ENCODE results near the gene FARP2. TPM values are rescaled to one million over a fixed set of nuclear protein-coding genes. Genes with fewer than 3 reads are reported as not detected.
A peak's percentile ranks its signal among the peaks of the same experiment; 100 is the strongest.

FARP2 gene, protein sequence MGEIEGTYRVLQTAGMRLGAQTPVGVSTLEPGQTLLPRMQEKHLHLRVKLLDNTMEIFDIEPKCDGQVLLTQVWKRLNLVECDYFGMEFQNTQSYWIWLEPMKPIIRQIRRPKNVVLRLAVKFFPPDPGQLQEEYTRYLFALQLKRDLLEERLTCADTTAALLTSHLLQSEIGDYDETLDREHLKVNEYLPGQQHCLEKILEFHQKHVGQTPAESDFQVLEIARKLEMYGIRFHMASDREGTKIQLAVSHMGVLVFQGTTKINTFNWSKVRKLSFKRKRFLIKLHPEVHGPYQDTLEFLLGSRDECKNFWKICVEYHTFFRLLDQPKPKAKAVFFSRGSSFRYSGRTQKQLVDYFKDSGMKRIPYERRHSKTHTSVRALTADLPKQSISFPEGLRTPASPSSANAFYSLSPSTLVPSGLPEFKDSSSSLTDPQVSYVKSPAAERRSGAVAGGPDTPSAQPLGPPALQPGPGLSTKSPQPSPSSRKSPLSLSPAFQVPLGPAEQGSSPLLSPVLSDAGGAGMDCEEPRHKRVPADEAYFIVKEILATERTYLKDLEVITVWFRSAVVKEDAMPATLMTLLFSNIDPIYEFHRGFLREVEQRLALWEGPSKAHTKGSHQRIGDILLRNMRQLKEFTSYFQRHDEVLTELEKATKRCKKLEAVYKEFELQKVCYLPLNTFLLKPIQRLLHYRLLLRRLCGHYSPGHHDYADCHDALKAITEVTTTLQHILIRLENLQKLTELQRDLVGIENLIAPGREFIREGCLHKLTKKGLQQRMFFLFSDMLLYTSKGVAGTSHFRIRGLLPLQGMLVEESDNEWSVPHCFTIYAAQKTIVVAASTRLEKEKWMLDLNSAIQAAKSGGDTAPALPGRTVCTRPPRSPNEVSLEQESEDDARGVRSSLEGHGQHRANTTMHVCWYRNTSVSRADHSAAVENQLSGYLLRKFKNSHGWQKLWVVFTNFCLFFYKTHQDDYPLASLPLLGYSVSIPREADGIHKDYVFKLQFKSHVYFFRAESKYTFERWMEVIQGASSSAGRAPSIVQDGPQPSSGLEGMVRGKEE
- total RNA-seq (ENCODE audit: unreplicated experiment) = 67.7 TPM
- long read RNA-seq, full-length matches to known transcripts = 1 of 4 reads
- long read RNA-seq, partial matches to known transcripts = 1 of 4 reads
- long read RNA-seq, other reads (novel, unspliced or antisense) = 2 of 4 reads

DNA sequence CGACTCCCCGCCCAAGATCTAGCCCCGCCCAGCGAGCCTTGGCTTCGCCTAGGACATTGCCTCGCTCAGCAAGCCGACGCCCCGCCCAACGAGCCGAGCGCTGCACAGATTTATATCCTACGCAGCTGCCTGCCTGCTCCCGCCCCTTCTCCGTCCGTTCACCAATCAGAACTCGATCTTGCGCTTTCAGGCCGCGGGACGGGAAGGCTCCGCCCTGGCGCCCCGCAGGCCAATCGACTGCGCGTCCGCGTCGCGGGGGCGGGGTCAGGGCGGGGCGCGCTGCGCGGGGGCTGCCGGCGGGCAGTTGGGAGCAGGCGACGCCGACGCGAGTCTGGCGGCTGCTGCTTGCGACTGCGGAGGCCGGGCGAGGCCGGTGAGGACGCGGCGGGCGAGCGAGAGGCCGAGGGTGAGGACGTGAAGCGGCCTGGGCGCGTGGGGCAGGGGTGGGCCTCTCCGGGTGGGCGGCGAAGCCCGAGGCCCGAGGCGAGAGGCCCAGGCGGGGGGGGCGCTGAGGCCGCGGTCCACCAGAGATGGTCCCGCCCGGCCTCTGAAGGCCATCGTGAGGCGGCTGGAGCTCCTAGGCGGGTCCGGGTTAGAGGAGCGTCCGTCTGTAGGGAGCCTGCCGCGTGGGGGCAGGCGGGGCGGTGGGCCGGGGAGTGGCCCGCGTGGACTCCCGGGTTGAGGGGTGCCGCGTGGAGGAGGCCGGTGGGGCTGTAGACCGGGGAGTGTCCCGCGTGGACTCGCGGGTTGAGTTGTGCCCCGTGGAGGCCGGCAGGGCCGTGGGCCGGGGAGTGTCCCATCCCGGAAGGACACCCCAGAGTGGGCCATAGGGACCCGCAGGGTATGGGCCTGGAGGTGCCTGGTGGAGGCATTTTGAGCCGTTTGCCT lies at the start of gene FARP2:
Gene FARP2 (plus strand): TSS at position 303 of the 888 bp plus-strand sequence. CDS start 16,823 bp downstream, outside the sequence.
- Mint-ChIP-seq H3K27ac (ENCODE audit: unreplicated experiment) (peak within 1 kb of the TSS; percentile 25), H3K36me3 (ENCODE audit: unreplicated experiment) (no peaks in the 10 kb centered on the region), H3K4me1 (ENCODE audit: low read depth, unreplicated experiment) (peaks cover 23% of the 10 kb centered on the region), H3K27me3 (ENCODE audit: unreplicated experiment) (peaks cover 8% of the 10 kb centered on the region), H3K4me3 (ENCODE audit: unreplicated experiment) (peak within 1 kb of the TSS; percentile 82), H3K9me3 (ENCODE audit: unreplicated experiment) (peaks cover 6% of the 10 kb centered on the region)
- peak; percentile 99 for DNase-seq
- TF ChIP-seq, protein P1, sequence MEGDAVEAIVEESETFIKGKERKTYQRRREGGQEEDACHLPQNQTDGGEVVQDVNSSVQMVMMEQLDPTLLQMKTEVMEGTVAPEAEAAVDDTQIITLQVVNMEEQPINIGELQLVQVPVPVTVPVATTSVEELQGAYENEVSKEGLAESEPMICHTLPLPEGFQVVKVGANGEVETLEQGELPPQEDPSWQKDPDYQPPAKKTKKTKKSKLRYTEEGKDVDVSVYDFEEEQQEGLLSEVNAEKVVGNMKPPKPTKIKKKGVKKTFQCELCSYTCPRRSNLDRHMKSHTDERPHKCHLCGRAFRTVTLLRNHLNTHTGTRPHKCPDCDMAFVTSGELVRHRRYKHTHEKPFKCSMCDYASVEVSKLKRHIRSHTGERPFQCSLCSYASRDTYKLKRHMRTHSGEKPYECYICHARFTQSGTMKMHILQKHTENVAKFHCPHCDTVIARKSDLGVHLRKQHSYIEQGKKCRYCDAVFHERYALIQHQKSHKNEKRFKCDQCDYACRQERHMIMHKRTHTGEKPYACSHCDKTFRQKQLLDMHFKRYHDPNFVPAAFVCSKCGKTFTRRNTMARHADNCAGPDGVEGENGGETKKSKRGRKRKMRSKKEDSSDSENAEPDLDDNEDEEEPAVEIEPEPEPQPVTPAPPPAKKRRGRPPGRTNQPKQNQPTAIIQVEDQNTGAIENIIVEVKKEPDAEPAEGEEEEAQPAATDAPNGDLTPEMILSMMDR (IDR thresholded peaks at IDR 0.05; ENCODE audit: partially characterized antibody, unreplicated experiment) = no peak

DNA sequence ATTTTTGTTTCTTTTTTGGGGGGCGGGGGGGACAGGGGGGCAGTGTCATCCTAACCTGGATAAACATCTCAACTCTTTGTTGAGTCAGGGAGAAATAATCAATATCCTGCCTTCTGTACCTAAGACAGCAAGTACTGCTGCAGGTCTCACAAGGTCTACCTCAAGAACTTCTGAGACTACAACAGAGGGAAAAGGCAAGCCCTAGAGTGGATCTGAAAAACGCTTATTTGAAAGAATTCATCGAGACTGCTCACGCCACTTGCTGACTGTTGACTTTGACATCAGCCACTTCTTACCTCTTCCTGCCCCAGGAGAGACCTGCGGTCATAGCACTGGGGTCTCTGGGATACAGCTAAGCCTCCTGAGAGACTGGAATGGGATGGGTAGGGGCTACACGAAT lies 49.0 kb upstream of the FARP2 start:
- H3K4me3 Mint-ChIP-seq (ENCODE audit: unreplicated experiment) = no peak overlapping the region
- H3K27ac Mint-ChIP-seq (ENCODE audit: unreplicated experiment) = no peak overlapping the region
- no peaks in the 10 kb centered on the region for H3K9me3 Mint-ChIP-seq (ENCODE audit: unreplicated experiment)
- H3K36me3 Mint-ChIP-seq (ENCODE audit: unreplicated experiment) = no peaks in the 10 kb centered on the region
- H3K27me3 Mint-ChIP-seq (ENCODE audit: unreplicated experiment) = peaks cover 2% of the 10 kb centered on the region
- TF ChIP-seq, protein P1 (IDR thresholded peaks at IDR 0.05; ENCODE audit: partially characterized antibody, unreplicated experiment) = no peak
- H3K4me1 Mint-ChIP-seq (ENCODE audit: low read depth, unreplicated experiment) = peaks cover 37% of the 10 kb centered on the region
- DNase-seq = no peak

DNA sequence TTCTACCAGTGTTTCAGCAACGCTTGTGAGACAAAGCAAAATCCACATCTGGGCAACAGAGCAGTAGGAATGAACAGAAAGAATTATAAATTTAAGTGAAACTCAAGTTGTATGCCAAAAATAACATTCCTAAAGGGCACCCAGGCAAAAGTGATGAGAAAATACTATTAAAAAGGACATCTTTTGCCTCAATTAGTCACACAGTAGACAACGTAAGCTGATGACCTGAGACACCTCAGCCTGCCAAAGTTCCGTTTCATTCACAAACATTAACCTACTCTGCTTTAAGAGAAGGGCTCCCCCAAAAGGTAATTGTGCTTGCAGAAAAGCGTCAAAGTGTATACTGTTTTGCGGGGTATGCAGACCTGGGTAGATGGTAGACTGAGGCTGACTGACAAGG lies 47.8 kb upstream of the FARP2 start:
- no peak overlapping the region for H3K4me3 Mint-ChIP-seq (ENCODE audit: unreplicated experiment)
- no peak overlapping the region for H3K27ac Mint-ChIP-seq (ENCODE audit: unreplicated experiment)
- peaks cover 27% of the 10 kb centered on the region for H3K4me1 Mint-ChIP-seq (ENCODE audit: low read depth, unreplicated experiment)
- H3K9me3 Mint-ChIP-seq (ENCODE audit: unreplicated experiment) = no peaks in the 10 kb centered on the region
- TF ChIP-seq, protein P1 (IDR thresholded peaks at IDR 0.05; ENCODE audit: partially characterized antibody, unreplicated experiment) = no peak
- H3K36me3 Mint-ChIP-seq (ENCODE audit: unreplicated experiment) = no peaks in the 10 kb centered on the region
- no peak for DNase-seq
- peaks cover under 1% of the 10 kb centered on the region for H3K27me3 Mint-ChIP-seq (ENCODE audit: unreplicated experiment)

DNA sequence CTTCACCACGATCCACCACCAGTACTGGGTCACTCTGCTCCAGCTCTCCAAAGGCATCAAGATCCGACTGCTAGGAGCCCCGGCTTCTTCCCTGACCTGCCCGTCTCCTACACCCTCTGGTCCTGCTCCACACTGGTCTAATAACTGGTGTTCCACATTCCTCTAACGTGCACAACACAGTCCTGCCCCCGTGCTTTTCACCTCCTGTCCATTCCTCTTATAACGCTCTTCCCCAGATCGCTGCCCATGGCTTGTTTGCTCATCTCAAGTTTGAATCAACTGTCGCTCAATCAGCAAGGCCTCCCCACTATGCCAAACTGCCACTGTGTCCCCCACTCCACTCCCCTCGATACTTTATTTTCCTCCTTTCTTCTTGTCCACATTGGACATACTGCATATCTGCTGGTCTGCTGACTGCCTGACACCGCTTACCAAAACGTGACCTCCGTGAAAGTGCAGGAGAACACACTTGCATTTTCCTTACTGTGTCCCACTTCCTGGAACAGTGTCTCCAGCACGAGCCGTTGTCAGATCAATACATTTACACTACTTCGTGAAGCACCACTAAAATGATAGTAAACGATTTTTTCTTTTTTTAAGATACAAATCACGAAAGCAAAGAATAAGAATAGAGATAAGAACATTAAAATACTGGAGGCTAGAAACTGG lies 47.1 kb upstream of the FARP2 start:
- TF ChIP-seq, protein P1 (IDR thresholded peaks at IDR 0.05; ENCODE audit: partially characterized antibody, unreplicated experiment) = no peak
- H3K27me3 Mint-ChIP-seq (ENCODE audit: unreplicated experiment) = no peaks in the 10 kb centered on the region
- no peak overlapping the region for H3K4me3 Mint-ChIP-seq (ENCODE audit: unreplicated experiment)
- DNase-seq = no peak
- H3K9me3 Mint-ChIP-seq (ENCODE audit: unreplicated experiment) = no peaks in the 10 kb centered on the region
- no peaks in the 10 kb centered on the region for H3K36me3 Mint-ChIP-seq (ENCODE audit: unreplicated experiment)
- peak overlapping the region; percentile 37 for H3K27ac Mint-ChIP-seq (ENCODE audit: unreplicated experiment)
- H3K4me1 Mint-ChIP-seq (ENCODE audit: low read depth, unreplicated experiment) = peaks cover 23% of the 10 kb centered on the region
